Suprapubic skin (tissue), 4 donors: Measurements from ENCODE around the gene SLC6A1. TPM values are rescaled to one million over a fixed set of nuclear protein-coding genes. Genes with fewer than 3 reads are reported as not detected.

Experiments used
- DNase-seq, 2 donors: peaks; one replicate each; pipeline ENCODE4 v3.0.0-alpha.2; 2019; ENCODE audit warnings: low spot score in 2 of 2
- H3K27ac ChIP-seq: fragments of 200-600 bp; sonication (generic); one replicate; pipeline ENCODE4 v1.5.1; 2019
- H3K27me3 ChIP-seq: fragments of 200-600 bp; sonication (generic); one replicate; pipeline ENCODE4 v1.5.1; 2019
- H3K36me3 ChIP-seq: fragments of 200-600 bp; sonication (generic); one replicate; pipeline ENCODE4 v1.5.1; 2019
- H3K4me1 ChIP-seq: fragments of 200-600 bp; sonication (generic); one replicate; pipeline ENCODE4 v1.5.1; 2019
- H3K4me3 ChIP-seq: fragments of 200-600 bp; sonication (generic); one replicate; pipeline ENCODE4 v1.5.1; 2019; ENCODE audit warnings: mild to moderate bottlenecking
- H3K9me3 ChIP-seq: fragments of 200-600 bp; sonication (generic); one replicate; pipeline ENCODE4 v1.5.1; 2019
- CTCF ChIP-seq, 2 donors: fragments of 200-600 bp in 1 of 2; fragments of 450-650 bp in 1 of 2; sonication (generic) in 1 of 2; IDR thresholded peaks; one replicate each; pipeline ENCODE4 v1.5.1; 2016 to 2019; ENCODE audit warnings: antibody characterized with exemption in 2 of 2, mild to moderate bottlenecking in 1 of 2, moderate library complexity in 1 of 2
- EP300 ChIP-seq: sonication (generic); formaldehyde crosslinking; IDR thresholded peaks from one replicate; pipeline ENCODE4 v1.6.1; 2017; ENCODE audit warnings: antibody characterized with exemption
- POLR2A ChIP-seq, 2 donors: fragments of 450-650 bp; IDR thresholded peaks; one replicate each; pipeline ENCODE4 v1.6.1; 2017; ENCODE audit warnings: antibody characterized with exemption in 2 of 2, mild to moderate bottlenecking in 2 of 2, moderate library complexity in 2 of 2
- POLR2AphosphoS5 ChIP-seq, 3 donors: sonication (generic); formaldehyde crosslinking; IDR thresholded peaks; one replicate each; pipeline ENCODE4 v1.6.1; 2017; ENCODE audit warnings: antibody characterized with exemption in 3 of 3
- WGBS: methylation state at CpG from one replicate; pipeline ENCODE4 v1.1.5; 2018; 5-methylcytosine and 5-hydroxymethylcytosine counted together
- total RNA-seq, 4 donors: library from RNA; depleted of rRNA; stranded (reverse); fragments of >200 nt; gene quantifications; one replicate each; pipeline ENCODE4 v1.1.0, GENCODE V29; 2016

SLC6A1 gene
- total RNA-seq, 4 donors from 2014 or later, result 0.96 to 13.0 (median 4.3) TPM

- no peaks in the 10 kb centered on the region for H3K27me3 ChIP-seq
- peak; percentile 21 to 69 for TF ChIP-seq CTCF (IDR thresholded peaks at IDR 0.05)
- no peak for TF ChIP-seq POLR2AphosphoS5 (IDR thresholded peaks at IDR 0.05)
- 16% methylated on average over 7 of the region's 7 CpGs for WGBS
Measured at GRCh38 chr3:10983219-10983916, 9.2 kb upstream of the SLC6A1 start.

DNA sequence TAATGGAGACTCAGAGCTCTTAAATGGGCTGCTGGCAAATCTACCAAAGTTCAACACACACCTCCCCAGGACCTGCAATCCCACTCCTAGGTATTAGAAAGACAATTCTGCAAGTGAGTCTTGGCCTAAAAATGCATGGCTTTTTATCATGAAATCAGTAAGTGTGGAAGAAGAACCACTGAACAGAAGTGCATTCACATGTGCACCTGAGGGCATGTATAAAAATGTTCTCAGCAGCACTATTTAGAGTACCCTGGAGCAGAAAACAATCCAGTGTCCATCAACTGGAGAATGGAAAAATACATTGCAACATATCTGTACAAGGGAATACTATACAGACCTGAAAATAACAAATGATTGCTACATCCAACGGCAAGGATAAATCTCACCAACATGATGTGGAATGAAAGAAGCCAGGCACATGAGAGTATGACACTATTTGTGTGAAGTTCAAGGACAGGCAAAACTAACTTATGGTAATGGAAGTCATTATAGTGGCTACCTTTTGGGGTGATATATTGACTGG lies 8.1 kb upstream of the SLC6A1 start:
- H3K27me3 ChIP-seq, result no peaks in the 10 kb centered on the region
- WGBS, result 97% methylated on average over 1 of the region's 1 CpG
- TF ChIP-seq CTCF (IDR thresholded peaks at IDR 0.05), result no peak

More at GRCh38 chr3:10983219-10983916, 9.2 kb upstream of the SLC6A1 start:
- H3K27ac ChIP-seq, result no peak overlapping the region
- H3K9me3 ChIP-seq, result no peaks in the 10 kb centered on the region
- no peaks in the 10 kb centered on the region for H3K36me3 ChIP-seq
- peaks cover 5% of the 10 kb centered on the region for H3K4me1 ChIP-seq
- no peak overlapping the region for H3K4me3 ChIP-seq
- DNase-seq, result no peak

DNA sequence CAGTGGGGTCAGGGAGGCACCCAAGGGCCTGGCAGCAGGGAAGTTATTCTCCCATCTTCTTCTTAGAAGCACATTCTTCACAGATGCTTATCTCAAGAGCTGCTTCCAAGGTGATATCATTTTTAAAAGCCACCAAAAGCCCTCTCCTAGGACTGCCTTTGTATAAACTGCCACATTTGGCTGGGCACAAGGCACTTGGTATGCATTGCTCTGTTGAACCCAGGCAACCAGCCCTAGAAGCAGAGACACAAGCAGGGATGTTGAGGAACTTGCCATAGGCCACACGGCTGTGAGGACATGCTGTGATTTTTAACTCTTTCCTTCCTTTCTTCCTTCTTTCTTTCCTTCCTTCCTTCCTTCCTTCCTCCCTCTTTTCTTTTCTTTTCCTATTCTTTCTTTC lies 7.4 kb upstream of the SLC6A1 start:
- 53% methylated on average over 1 of the region's 1 CpG for WGBS

More for the DNA sequence above, 8.1 kb upstream of the SLC6A1 start:
- no peaks in the 10 kb centered on the region for H3K36me3 ChIP-seq
- H3K27ac ChIP-seq, result no peak overlapping the region
- no peak overlapping the region for H3K4me3 ChIP-seq
- peaks cover 5% of the 10 kb centered on the region for H3K4me1 ChIP-seq
- no peaks in the 10 kb centered on the region for H3K9me3 ChIP-seq
- no peak for DNase-seq

GRCh38 chr3:10986592-10986991 lies 6.0 kb upstream of the SLC6A1 start:
- H3K27me3 ChIP-seq, result peaks cover 8% of the 10 kb centered on the region
- H3K27ac ChIP-seq, result no peak overlapping the region
- 84% methylated on average over 5 of the region's 5 CpGs for WGBS
- no peaks in the 10 kb centered on the region for H3K9me3 ChIP-seq
- TF ChIP-seq EP300 (no peak), CTCF (IDR thresholded peaks at IDR 0.05) (no peak), POLR2AphosphoS5 (IDR thresholded peaks at IDR 0.05) (no peak), POLR2A (IDR thresholded peaks at IDR 0.05) (no peak)
- peaks cover 5% of the 10 kb centered on the region for H3K4me1 ChIP-seq
- no peak overlapping the region for H3K4me3 ChIP-seq
- DNase-seq, result no peak
- H3K36me3 ChIP-seq, result no peaks in the 10 kb centered on the region

More for the DNA sequence above, 7.4 kb upstream of the SLC6A1 start:
- Histone ChIP-seq H3K27ac (no peak overlapping the region), H3K4me1 (peaks cover 5% of the 10 kb centered on the region), H3K36me3 (no peaks in the 10 kb centered on the region), H3K9me3 (no peaks in the 10 kb centered on the region), H3K4me3 (no peak overlapping the region), H3K27me3 (no peaks in the 10 kb centered on the region)
- TF ChIP-seq EP300 (no peak), POLR2AphosphoS5 (IDR thresholded peaks at IDR 0.05) (no peak), POLR2A (IDR thresholded peaks at IDR 0.05) (no peak), CTCF (IDR thresholded peaks at IDR 0.05) (no peak)
- no peak for DNase-seq

- TF ChIP-seq POLR2AphosphoS5 (IDR thresholded peaks at IDR 0.05), result no peak
- no peak for TF ChIP-seq EP300
- no peak for TF ChIP-seq POLR2A (IDR thresholded peaks at IDR 0.05)
- TF ChIP-seq CTCF (IDR thresholded peaks at IDR 0.05), result no peak
- 90% methylated on average over 9 of the region's 9 CpGs for WGBS
- no peak for DNase-seq
- H3K36me3 ChIP-seq, result no peaks in the 10 kb centered on the region
- H3K27ac ChIP-seq, result no peak overlapping the region
- H3K9me3 ChIP-seq, result no peaks in the 10 kb centered on the region
- H3K4me1 ChIP-seq, result peaks cover 5% of the 10 kb centered on the region
- H3K4me3 ChIP-seq, result no peak overlapping the region
- H3K27me3 ChIP-seq, result peaks cover 22% of the 10 kb centered on the region
Measured at GRCh38 chr3:10988001-10988665, 4.4 kb upstream of the SLC6A1 start.
